Stomach (tissue), 4 donors: ENCODE data around the gene MVP.

Experiments
- EP300 ChIP-seq: sonication (generic); formaldehyde crosslinking; IDR thresholded peaks from one replicate; pipeline ENCODE4 v1.6.1; 2017; ENCODE audit warnings: antibody characterized with exemption
- POLR2A ChIP-seq, 4 donors: fragments of 450-650 bp; IDR thresholded peaks; one replicate each; pipeline ENCODE4 v1.6.1; 2016; ENCODE audit warnings: antibody characterized with exemption in 4 of 4, control low read depth in 2 of 4, mild to moderate bottlenecking in 1 of 4, moderate library complexity in 1 of 4
- TF ChIP-seq, protein P1 (sequence below), 7 experiments: fragments of 450-650 bp in 4 of 7; fragments of 200-600 bp in 3 of 7; sonication (generic) in 3 of 7; IDR thresholded peaks; one replicate each; pipeline ENCODE4 v1.5.1; 2016 to 2019; ENCODE audit warnings: antibody characterized with exemption in 7 of 7, control low read depth in 2 of 7, mild to moderate bottlenecking in 1 of 7

DNA sequence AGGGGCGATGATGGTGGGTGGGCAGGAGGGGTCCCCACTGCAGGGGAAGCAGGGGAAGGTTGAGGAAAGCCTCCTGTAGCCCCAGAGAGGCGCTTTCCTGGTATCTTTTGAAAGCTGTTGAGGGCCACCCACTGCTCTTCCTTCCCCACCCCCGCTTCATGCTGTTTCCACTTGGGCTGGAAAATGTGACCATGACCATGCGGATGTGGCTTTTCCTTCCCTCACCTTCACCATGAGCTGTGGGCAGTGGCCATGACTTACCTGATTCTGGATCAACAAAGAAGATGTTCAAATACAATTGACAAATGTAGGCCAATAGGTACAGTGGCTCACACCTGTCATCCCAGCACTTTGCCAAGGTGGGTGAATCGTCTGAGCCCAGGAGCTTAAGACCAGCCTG lies 13.8 kb downstream of the MVP start:
- no peak for TF ChIP-seq EP300
- TF ChIP-seq, protein P1, sequence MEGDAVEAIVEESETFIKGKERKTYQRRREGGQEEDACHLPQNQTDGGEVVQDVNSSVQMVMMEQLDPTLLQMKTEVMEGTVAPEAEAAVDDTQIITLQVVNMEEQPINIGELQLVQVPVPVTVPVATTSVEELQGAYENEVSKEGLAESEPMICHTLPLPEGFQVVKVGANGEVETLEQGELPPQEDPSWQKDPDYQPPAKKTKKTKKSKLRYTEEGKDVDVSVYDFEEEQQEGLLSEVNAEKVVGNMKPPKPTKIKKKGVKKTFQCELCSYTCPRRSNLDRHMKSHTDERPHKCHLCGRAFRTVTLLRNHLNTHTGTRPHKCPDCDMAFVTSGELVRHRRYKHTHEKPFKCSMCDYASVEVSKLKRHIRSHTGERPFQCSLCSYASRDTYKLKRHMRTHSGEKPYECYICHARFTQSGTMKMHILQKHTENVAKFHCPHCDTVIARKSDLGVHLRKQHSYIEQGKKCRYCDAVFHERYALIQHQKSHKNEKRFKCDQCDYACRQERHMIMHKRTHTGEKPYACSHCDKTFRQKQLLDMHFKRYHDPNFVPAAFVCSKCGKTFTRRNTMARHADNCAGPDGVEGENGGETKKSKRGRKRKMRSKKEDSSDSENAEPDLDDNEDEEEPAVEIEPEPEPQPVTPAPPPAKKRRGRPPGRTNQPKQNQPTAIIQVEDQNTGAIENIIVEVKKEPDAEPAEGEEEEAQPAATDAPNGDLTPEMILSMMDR (IDR thresholded peaks at IDR 0.05), result no peak
- no peak for TF ChIP-seq POLR2A (IDR thresholded peaks at IDR 0.05)
